Esophagus (tissue), 2 donors: ENCODE data around the gene FOXP1. TPM values are rescaled to one million over a fixed set of nuclear protein-coding genes. Genes with fewer than 3 reads are reported as not detected.

Experiments
- H3K27ac ChIP-seq, 2 donors: one replicate each; pipeline ENCODE4 v1.5.1; 2013; ENCODE audit warnings: low read depth in 2 of 2, mild to moderate bottlenecking in 2 of 2, inconsistent platforms in 1 of 2, low read length in 1 of 2, moderate library complexity in 1 of 2
- H3K27me3 ChIP-seq, 2 donors: one replicate each; pipeline ENCODE4 v1.6.1; 2013; ENCODE audit warnings: low read length in 2 of 2, control low read depth in 1 of 2, mild to moderate bottlenecking in 1 of 2; ENCODE audit not compliant: insufficient read depth in 2 of 2, control insufficient read depth in 1 of 2
- H3K36me3 ChIP-seq, 2 donors: one replicate each; pipeline ENCODE4 v1.6.1; 2013; ENCODE audit warnings: low read length in 1 of 2; ENCODE audit not compliant: control insufficient read depth in 2 of 2, insufficient read depth in 2 of 2
- H3K4me1 ChIP-seq, 2 donors: one replicate each; pipeline ENCODE4 v1.6.1; 2013; ENCODE audit warnings: low read length in 1 of 2; ENCODE audit not compliant: control insufficient read depth in 2 of 2, insufficient read depth in 2 of 2
- H3K4me3 ChIP-seq, 2 donors: one replicate each; pipeline ENCODE4 v1.5.1; 2013; ENCODE audit warnings: low read length in 2 of 2, mild to moderate bottlenecking in 2 of 2, low read depth in 1 of 2, moderate library complexity in 1 of 2
- H3K9me3 ChIP-seq, 2 donors: one replicate each; pipeline ENCODE4 v1.6.1; 2013; ENCODE audit warnings: mild to moderate bottlenecking in 2 of 2, low read depth in 1 of 2, low read length in 1 of 2, moderate library complexity in 1 of 2; ENCODE audit not compliant: control insufficient read depth in 2 of 2, insufficient read depth in 1 of 2
- WGBS, 2 donors: extraction: QIAGEN DNeasy Blood & Tissue Kit; methylation state at CpG; one replicate each; pipeline ENCODE4 v1.1.7; 2013; 5-methylcytosine and 5-hydroxymethylcytosine counted together
- polyA plus RNA-seq, 2 donors: library from polyadenylated mRNA; stranded (reverse); fragments of 200-250 nt; gene quantifications; one replicate each; pipeline ENCODE4 v1.2.3, GENCODE V29; 2013
- donor health status: healthy with polysubstance abuse.
- donor health status: Bipolar disorder and iron deficiency.

The FOXP1 gene
- polyA plus RNA-seq, 2 donors = 10.7 to 20.4 TPM

- Histone ChIP-seq H3K9me3 (no peaks in the 10 kb centered on the region), H3K27ac (no peak overlapping the region), H3K36me3 (no peaks in the 10 kb centered on the region), H3K4me1 (no peaks in the 10 kb centered on the region), H3K4me3 (no peak overlapping the region), H3K27me3 (no peaks in the 10 kb centered on the region)
- WGBS, 2 donors = 46 to 51% methylated on average over 3 of the region's 3 CpGs
Observed at GRCh38 chr3:71104556-71104955, 479.0 kb downstream of the FOXP1 start.

- WGBS, 2 donors = 71% methylated on average over 6 of the region's 6 CpGs
- Histone ChIP-seq H3K4me1 (no peaks in the 10 kb centered on the region), H3K4me3 (no peak overlapping the region), H3K27ac (no peak overlapping the region), H3K9me3 (no peaks in the 10 kb centered on the region), H3K36me3 (no peaks in the 10 kb centered on the region), H3K27me3 (no peaks in the 10 kb centered on the region)
Observed at GRCh38 chr3:71104121-71104541, 479.4 kb downstream of the FOXP1 start.

GRCh38 chr3:71103430-71103921 lies 480.1 kb downstream of the FOXP1 start:
- WGBS, 2 donors = 50 to 56% methylated on average over 9 of the region's 9 CpGs
- no peaks in the 10 kb centered on the region for H3K9me3 ChIP-seq
- no peaks in the 10 kb centered on the region for H3K36me3 ChIP-seq
- H3K27me3 ChIP-seq = no peaks in the 10 kb centered on the region
- no peak overlapping the region for H3K4me3 ChIP-seq
- H3K27ac ChIP-seq = no peak overlapping the region
- no peaks in the 10 kb centered on the region for H3K4me1 ChIP-seq

GRCh38 chr3:71102111-71102983 lies 481.2 kb downstream of the FOXP1 start:
- 59 to 61% methylated on average over 11 of the region's 11 CpGs for WGBS, 2 donors
- H3K36me3 ChIP-seq = no peaks in the 10 kb centered on the region
- H3K9me3 ChIP-seq = no peaks in the 10 kb centered on the region
- no peak overlapping the region for H3K4me3 ChIP-seq
- no peaks in the 10 kb centered on the region for H3K4me1 ChIP-seq
- H3K27ac ChIP-seq = peak overlapping the region in 1 of 2 donors; percentile 33
- H3K27me3 ChIP-seq = no peaks in the 10 kb centered on the region

- H3K36me3 ChIP-seq = no peaks in the 10 kb centered on the region
- H3K4me1 ChIP-seq = no peaks in the 10 kb centered on the region
- no peak overlapping the region for H3K4me3 ChIP-seq
- H3K27me3 ChIP-seq = no peaks in the 10 kb centered on the region
- peak overlapping the region; percentile 4 to 33 for H3K27ac ChIP-seq
- no peaks in the 10 kb centered on the region for H3K9me3 ChIP-seq
- WGBS, 2 donors = 63 to 80% methylated on average over 5 of the region's 5 CpGs
Observed at GRCh38 chr3:71101626-71102025, 481.9 kb downstream of the FOXP1 start.

GRCh38 chr3:71101014-71101413 lies 482.5 kb downstream of the FOXP1 start:
- 43 to 63% methylated on average over 3 of the region's 3 CpGs for WGBS, 2 donors
- peak overlapping the region in 1 of 2 donors; percentile 49 for H3K27ac ChIP-seq
- H3K4me1 ChIP-seq = no peaks in the 10 kb centered on the region
- H3K4me3 ChIP-seq = no peak overlapping the region
- H3K9me3 ChIP-seq = no peaks in the 10 kb centered on the region
- H3K36me3 ChIP-seq = no peaks in the 10 kb centered on the region
- no peaks in the 10 kb centered on the region for H3K27me3 ChIP-seq

GRCh38 chr3:71099997-71100719 lies 483.4 kb downstream of the FOXP1 start:
- H3K36me3 ChIP-seq = peaks cover 0 to 2% of the 10 kb centered on the region in 2 donors
- H3K27ac ChIP-seq = no peak overlapping the region
- H3K9me3 ChIP-seq = no peaks in the 10 kb centered on the region
- no peaks in the 10 kb centered on the region for H3K4me1 ChIP-seq
- WGBS, 2 donors = 63 to 68% methylated on average over 6 of the region's 6 CpGs
- H3K4me3 ChIP-seq = no peak overlapping the region
- no peaks in the 10 kb centered on the region for H3K27me3 ChIP-seq

- Histone ChIP-seq H3K27ac (no peak overlapping the region), H3K36me3 (peaks cover 0 to 2% of the 10 kb centered on the region in 2 donors), H3K9me3 (no peaks in the 10 kb centered on the region), H3K4me1 (no peaks in the 10 kb centered on the region), H3K4me3 (no peak overlapping the region), H3K27me3 (no peaks in the 10 kb centered on the region)
- 80 to 84% methylated on average over 5 of the region's 5 CpGs for WGBS, 2 donors
Observed at GRCh38 chr3:71097557-71097956, 486.0 kb downstream of the FOXP1 start.

GRCh38 chr3:71095511-71096291 lies 487.8 kb downstream of the FOXP1 start:
- no peaks in the 10 kb centered on the region for H3K4me1 ChIP-seq
- no peak overlapping the region for H3K27ac ChIP-seq
- no peaks in the 10 kb centered on the region for H3K9me3 ChIP-seq
- no peaks in the 10 kb centered on the region for H3K27me3 ChIP-seq
- 78 to 86% methylated on average over 1 of the region's 1 CpG for WGBS, 2 donors
- H3K4me3 ChIP-seq = no peak overlapping the region
- H3K36me3 ChIP-seq = peaks cover 0 to 2% of the 10 kb centered on the region in 2 donors
